Mesenchymal stem cell (in vitro differentiated cells and primary cell): Measurements from ENCODE around the gene CRADD.

Experiments used
- DNase-seq: peaks from one replicate; pipeline ENCODE4 v3.0.0-alpha.2; 2013
- H2AFZ ChIP-seq: one replicate; pipeline ENCODE4 v1.6.1; 2013; ENCODE audit warnings: low read depth, mild to moderate bottlenecking, control low read depth, inconsistent platforms, low read length, moderate library complexity
- H2AK5ac ChIP-seq: 2 replicates; pipeline ENCODE4 v1.6.1; 2013; ENCODE audit warnings: low read length, moderate library complexity, mild to moderate bottlenecking, inconsistent platforms; ENCODE audit not compliant: severe bottlenecking
- H2BK120ac ChIP-seq: one replicate; pipeline ENCODE4 v1.6.1; 2013; ENCODE audit warnings: low read depth, mild to moderate bottlenecking, inconsistent platforms, low read length, moderate library complexity
- H2BK12ac ChIP-seq, 2 experiments: one replicate each; pipeline ENCODE4 v1.6.1; 2013; ENCODE audit warnings: inconsistent platforms in 2 of 2, low read length in 2 of 2, mild to moderate bottlenecking in 2 of 2, moderate library complexity in 2 of 2, control low read depth in 1 of 2
- H2BK15ac ChIP-seq: one replicate; pipeline ENCODE4 v1.6.1; 2013; ENCODE audit warnings: mild to moderate bottlenecking, low read depth, inconsistent platforms; ENCODE audit not compliant: poor library complexity, severe bottlenecking
- H2BK5ac ChIP-seq: 2 replicates; pipeline ENCODE4 v1.6.1; 2013; ENCODE audit warnings: low read depth, mild to moderate bottlenecking, low read length, control low read depth, inconsistent platforms; ENCODE audit not compliant: poor library complexity, severe bottlenecking
- H3K14ac ChIP-seq, 2 experiments: one replicate each; pipeline ENCODE4 v1.6.1; 2013; ENCODE audit warnings: inconsistent platforms in 2 of 2, low read length in 2 of 2, control low read depth in 1 of 2, mild to moderate bottlenecking in 1 of 2, moderate library complexity in 1 of 2
- H3K18ac ChIP-seq, 2 experiments: one replicate each; pipeline ENCODE4 v1.6.1; 2013; ENCODE audit warnings: inconsistent platforms in 2 of 2, low read length in 2 of 2, control low read depth in 1 of 2, low read depth in 1 of 2, mild to moderate bottlenecking in 1 of 2
- H3K23ac ChIP-seq, 2 experiments: one replicate each; pipeline ENCODE4 v1.6.1; 2013; ENCODE audit warnings: inconsistent platforms in 2 of 2, low read length in 2 of 2, mild to moderate bottlenecking in 2 of 2, moderate library complexity in 2 of 2, control low read depth in 1 of 2
- H3K27ac ChIP-seq: 2 replicates; pipeline ENCODE4 v1.5.1; 2013; ENCODE audit warnings: mild to moderate bottlenecking, moderate library complexity, low read length, control low read depth, inconsistent platforms; ENCODE audit not compliant: poor library complexity, severe bottlenecking
- H3K27me3 ChIP-seq, 2 experiments: 2 replicates each; pipeline versions ENCODE4 v1.6.1 to v1.7.0; 2013; ENCODE audit warnings: low read length in 2 of 2, mild to moderate bottlenecking in 2 of 2, moderate library complexity in 2 of 2, control low read depth in 1 of 2, inconsistent platforms in 1 of 2; ENCODE audit not compliant: control insufficient read depth in 1 of 2, insufficient read depth in 1 of 2
- H3K36me3 ChIP-seq, 2 experiments: 2 replicates each; pipeline versions ENCODE4 v1.6.1 to v1.7.0; 2013; ENCODE audit warnings: low read length in 2 of 2, control low read depth in 1 of 2, inconsistent platforms in 1 of 2, low read depth in 1 of 2, mild to moderate bottlenecking in 1 of 2; ENCODE audit not compliant: insufficient read depth in 2 of 2, control insufficient read depth in 1 of 2
- H3K4ac ChIP-seq, 2 experiments: one replicate each; pipeline ENCODE4 v1.6.1; 2013; ENCODE audit warnings: inconsistent platforms in 2 of 2, low read length in 2 of 2, mild to moderate bottlenecking in 2 of 2, moderate library complexity in 2 of 2, control low read depth in 1 of 2, low read depth in 1 of 2
- H3K4me1 ChIP-seq: 2 replicates; pipeline ENCODE4 v1.6.1; 2013; ENCODE audit warnings: low read depth, low read length, control low read depth; ENCODE audit not compliant: control insufficient read depth, insufficient read depth
- H3K4me2 ChIP-seq: 2 replicates; pipeline ENCODE4 v1.6.1; 2013; ENCODE audit warnings: low read length, mild to moderate bottlenecking, inconsistent platforms; ENCODE audit not compliant: poor library complexity, severe bottlenecking
- H3K4me3 ChIP-seq, 2 experiments: 2 replicates each; pipeline versions ENCODE4 v1.5.1 to v1.7.0; 2013; ENCODE audit warnings: low read length in 2 of 2, mild to moderate bottlenecking in 2 of 2, control low read depth in 1 of 2, low read depth in 1 of 2; ENCODE audit not compliant: insufficient read depth in 1 of 2
- H3K79me1 ChIP-seq: replicated peaks from 2 replicates; pipeline ENCODE4 v1.6.1; 2013; ENCODE audit warnings: mild to moderate bottlenecking, control low read depth, low read length, inconsistent platforms; ENCODE audit not compliant: poor library complexity, severe bottlenecking
- H3K9ac ChIP-seq: 2 replicates; pipeline ENCODE4 v1.7.0; 2013; ENCODE audit warnings: mild to moderate bottlenecking, low read length, moderate library complexity
- H3K9me3 ChIP-seq: 2 replicates; pipeline ENCODE4 v1.7.0; 2013; ENCODE audit warnings: mild to moderate bottlenecking, low read length; ENCODE audit not compliant: control insufficient read depth
- H4K8ac ChIP-seq: one replicate; pipeline ENCODE4 v1.6.1; 2013; ENCODE audit warnings: inconsistent platforms, mild to moderate bottlenecking, low read length, moderate library complexity
- H4K91ac ChIP-seq: one replicate; pipeline ENCODE4 v1.6.1; 2013; ENCODE audit warnings: mild to moderate bottlenecking, low read length, inconsistent platforms
- WGBS: methylation state at CpG from one replicate; pipeline ENCODE4 v1.1.7; 2013; ENCODE audit warnings: mixed read lengths; 5-methylcytosine and 5-hydroxymethylcytosine counted together

The CRADD gene

DNA sequence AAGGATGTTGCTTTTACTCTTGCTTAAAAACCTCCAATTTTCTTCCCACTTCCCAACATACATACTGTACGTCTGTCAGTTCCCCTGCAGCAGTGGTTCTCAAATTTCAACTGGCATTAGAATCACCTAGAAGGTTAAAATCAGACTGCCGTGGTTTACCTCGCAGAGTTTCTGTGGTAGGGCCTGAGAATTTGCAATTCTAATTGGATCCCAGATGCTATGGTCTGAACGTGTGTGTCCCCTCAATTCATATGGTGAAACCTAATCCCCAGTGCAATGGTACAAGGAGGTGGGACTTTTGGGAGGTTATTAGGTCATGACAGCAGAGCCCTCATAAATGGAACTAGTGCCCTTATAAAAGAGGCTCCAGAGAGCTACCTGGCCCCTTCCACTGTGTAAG lies 226.9 kb downstream of the CRADD start:
- Histone ChIP-seq H2BK12ac (no peak overlapping the region), H4K8ac (no peak overlapping the region), H3K9ac (no peak overlapping the region), H2BK5ac (no peak overlapping the region), H2BK15ac (no peak overlapping the region), H2AK5ac (no peak overlapping the region), H3K4ac (no peak overlapping the region), H3K27ac (no peak overlapping the region), H3K27me3 (no peaks in the 10 kb centered on the region), H3K18ac (no peak overlapping the region), H3K9me3 (no peaks in the 10 kb centered on the region), H3K36me3 (no peaks in the 10 kb centered on the region), H3K14ac (no peak overlapping the region), H4K91ac (no peak overlapping the region), H3K4me2 (no peak overlapping the region), H3K4me3 (no peak overlapping the region), H2BK120ac (no peak overlapping the region), H3K4me1 (no peaks in the 10 kb centered on the region), H3K79me1 (no peaks in the 10 kb centered on the region), H3K23ac (no peak overlapping the region), H2AFZ (no peak overlapping the region)
- no peak for DNase-seq
- 78% methylated on average over 4 of the region's 4 CpGs for WGBS

DNA sequence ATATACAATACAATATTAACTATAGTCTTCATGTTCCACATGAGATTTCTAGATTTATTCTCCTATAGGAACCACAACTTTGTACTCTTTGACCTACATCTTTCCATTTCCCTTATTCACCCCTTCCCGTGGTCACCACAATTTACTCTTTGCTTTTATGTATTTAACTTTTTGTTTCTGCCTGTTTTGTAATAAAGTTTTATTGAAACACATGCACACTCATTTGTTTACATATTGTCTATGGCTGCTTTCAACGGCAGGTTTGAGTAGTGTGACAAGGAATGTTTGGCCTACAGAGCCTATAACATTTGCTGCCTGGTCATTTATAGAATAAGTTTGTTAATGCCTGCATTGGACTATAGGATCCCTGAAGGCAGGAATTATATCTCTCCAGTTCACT lies 231.1 kb downstream of the CRADD start:
- no peak overlapping the region for H2BK120ac ChIP-seq
- H2AK5ac ChIP-seq = no peak overlapping the region
- H3K23ac ChIP-seq = no peak overlapping the region
- H2BK5ac ChIP-seq = no peak overlapping the region
- H3K4ac ChIP-seq = no peak overlapping the region
- no peak overlapping the region for H4K8ac ChIP-seq
- H3K4me1 ChIP-seq = no peaks in the 10 kb centered on the region
- H3K9me3 ChIP-seq = no peaks in the 10 kb centered on the region
- H3K4me3 ChIP-seq = no peak overlapping the region
- no peaks in the 10 kb centered on the region for H3K27me3 ChIP-seq
- H2AFZ ChIP-seq = no peak overlapping the region
- H4K91ac ChIP-seq = no peak overlapping the region
- no peak for DNase-seq
- no peak overlapping the region for H3K14ac ChIP-seq
- no peak overlapping the region for H3K18ac ChIP-seq
- H3K9ac ChIP-seq = no peak overlapping the region
- H3K4me2 ChIP-seq = no peak overlapping the region
- H2BK15ac ChIP-seq = no peak overlapping the region
- H3K36me3 ChIP-seq = no peaks in the 10 kb centered on the region
- H2BK12ac ChIP-seq = no peak overlapping the region
- WGBS = 90% methylated on average over 1 of the region's 2 CpGs
- H3K27ac ChIP-seq = no peak overlapping the region
- no peaks in the 10 kb centered on the region for H3K79me1 ChIP-seq

DNA sequence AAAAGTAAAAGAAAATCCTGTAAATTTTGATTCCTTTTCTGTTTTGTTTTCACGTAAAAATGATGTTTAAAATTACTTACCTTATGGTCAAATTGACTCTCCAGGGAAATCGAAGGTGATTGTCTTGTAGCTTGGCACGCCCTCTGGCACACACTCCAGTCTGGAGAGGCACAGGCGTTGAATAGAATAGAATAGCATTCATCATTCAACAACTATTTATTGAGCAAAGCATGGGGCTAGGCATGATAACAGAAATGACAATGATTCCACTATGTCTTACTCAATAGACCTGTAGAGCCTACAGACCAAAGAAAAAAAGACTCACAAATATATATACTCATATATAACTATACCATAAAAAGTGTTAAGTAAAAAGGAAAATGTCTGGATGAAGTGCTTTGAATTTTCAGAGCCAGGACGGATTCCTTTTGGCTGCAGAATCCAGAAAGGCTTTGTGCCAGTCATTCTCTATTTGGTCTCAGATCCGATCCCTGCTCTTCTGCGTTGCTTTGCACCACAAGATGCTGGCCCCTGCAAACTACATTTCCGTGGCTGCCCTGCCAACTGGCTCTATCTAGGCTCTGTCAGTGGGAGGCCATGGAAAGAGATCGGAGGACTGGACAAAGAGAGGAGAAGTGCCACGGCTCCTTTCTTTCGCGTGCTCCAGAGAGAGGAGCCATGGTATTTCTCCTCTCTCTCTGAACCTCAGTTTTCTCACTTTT lies 231.8 kb downstream of the CRADD start:
- Histone ChIP-seq H3K14ac (no peak overlapping the region), H2BK5ac (no peak overlapping the region), H3K9me3 (no peaks in the 10 kb centered on the region), H3K4me3 (no peak overlapping the region), H3K9ac (no peak overlapping the region), H2BK15ac (no peak overlapping the region), H3K4me1 (no peaks in the 10 kb centered on the region), H3K4me2 (no peak overlapping the region), H2AK5ac (no peak overlapping the region), H3K27me3 (no peaks in the 10 kb centered on the region), H3K36me3 (no peaks in the 10 kb centered on the region), H3K27ac (no peak overlapping the region), H2BK12ac (no peak overlapping the region), H3K79me1 (no peaks in the 10 kb centered on the region), H4K8ac (no peak overlapping the region), H2BK120ac (no peak overlapping the region), H4K91ac (no peak overlapping the region), H3K18ac (no peak overlapping the region), H3K4ac (no peak overlapping the region), H2AFZ (no peak overlapping the region), H3K23ac (no peak overlapping the region)
- DNase-seq = no peak
- 91% methylated on average over 7 of the region's 12 CpGs for WGBS

DNA sequence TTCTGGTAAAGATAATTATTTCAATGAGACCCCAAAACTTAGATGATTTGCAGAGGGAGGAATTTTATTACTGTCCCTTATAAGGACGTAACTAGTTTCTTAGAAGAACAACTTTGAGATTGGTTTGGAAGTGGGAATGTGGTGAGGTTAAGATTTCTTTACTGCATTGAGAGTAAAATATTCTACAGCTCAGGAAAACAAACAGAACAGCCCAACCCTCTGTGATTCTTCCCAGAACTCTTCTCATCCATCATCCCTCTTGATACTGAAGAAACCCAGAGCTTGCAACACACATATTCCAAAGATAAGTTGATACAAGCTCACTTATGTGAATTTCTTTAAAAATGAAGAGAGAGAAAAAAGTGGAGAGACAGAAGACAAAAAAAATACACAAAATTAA lies 234.2 kb downstream of the CRADD start:
- Histone ChIP-seq H2AFZ (no peak overlapping the region), H3K36me3 (no peaks in the 10 kb centered on the region), H3K4me2 (no peak overlapping the region), H2BK15ac (no peak overlapping the region), H3K27ac (no peak overlapping the region), H3K23ac (no peak overlapping the region), H3K9me3 (no peaks in the 10 kb centered on the region), H2BK12ac (no peak overlapping the region), H3K14ac (no peak overlapping the region), H3K79me1 (no peaks in the 10 kb centered on the region), H3K27me3 (no peaks in the 10 kb centered on the region), H2BK120ac (no peak overlapping the region), H2AK5ac (no peak overlapping the region), H3K4me3 (no peak overlapping the region), H4K8ac (no peak overlapping the region), H2BK5ac (no peak overlapping the region), H3K4ac (no peak overlapping the region), H3K18ac (no peak overlapping the region), H3K4me1 (no peaks in the 10 kb centered on the region), H3K9ac (no peak overlapping the region), H4K91ac (no peak overlapping the region)
- DNase-seq = peak; percentile 35
- WGBS = 89% methylated on average over 1 of the region's 1 CpG
